ENCODE results near the gene MESP2. TPM values are rescaled to one million over a fixed set of nuclear protein-coding genes. Genes with fewer than 3 reads are reported as not detected.

The MESP2 gene
- total RNA-seq, 1 donor from 2014 or later = 0.29 TPM

DNA sequence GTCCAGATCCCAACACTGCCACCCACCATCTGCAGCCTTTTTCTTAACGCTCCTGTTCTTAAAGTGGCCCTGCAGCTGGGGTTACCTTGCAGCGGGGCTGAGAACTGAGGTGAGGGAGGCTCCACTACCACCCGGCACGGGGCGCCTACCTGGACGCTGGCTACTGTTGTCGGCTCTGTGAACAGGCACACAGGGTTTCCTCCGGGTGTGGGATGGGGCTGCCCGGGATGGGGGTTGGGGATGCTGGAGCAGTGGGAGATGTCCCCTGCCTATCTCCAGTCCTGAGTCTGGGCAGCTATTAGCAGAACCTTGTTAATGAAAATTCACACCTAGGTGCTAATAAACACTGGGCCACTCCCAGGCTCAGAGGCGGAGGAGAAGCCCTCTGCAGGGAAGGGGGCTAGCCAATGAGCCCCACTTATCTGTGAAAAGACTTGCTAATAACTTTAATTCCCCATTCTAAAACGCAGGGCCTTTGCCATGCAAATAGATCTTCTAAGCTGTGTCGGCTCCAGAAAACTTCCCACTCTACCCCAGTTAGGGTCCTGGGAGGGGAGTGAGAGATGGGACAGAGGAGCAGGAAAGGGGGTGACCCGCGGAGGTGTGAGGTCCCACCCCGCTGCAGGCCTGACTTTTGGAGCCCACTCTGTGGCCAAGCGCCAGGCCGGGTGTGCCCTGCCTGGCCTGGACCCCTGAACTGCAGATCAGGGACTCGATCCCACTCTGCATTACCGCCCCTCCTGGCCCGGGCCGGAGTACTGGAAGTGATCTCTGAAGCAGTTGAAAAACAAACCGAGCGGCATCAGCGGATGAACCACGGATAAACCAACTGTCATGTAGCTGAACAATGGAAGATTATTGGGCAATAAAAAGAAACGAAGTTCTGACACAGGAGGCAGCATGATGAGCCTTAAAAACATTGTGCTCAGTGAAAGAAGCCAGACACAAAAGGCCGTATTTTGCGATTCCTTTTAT is 28.1 kb upstream of the MESP2 start:
- no peak for DNase-seq (ENCODE audit: low read depth)
- no peak overlapping the region for H3K4me3 ChIP-seq (ENCODE audit: low read depth, low read length)
- peaks cover 12% of the 10 kb centered on the region for H3K27me3 ChIP-seq (ENCODE audit: control insufficient read depth, insufficient read depth, low read length)
- H3K36me3 ChIP-seq (ENCODE audit: control insufficient read depth, insufficient read depth, low read length) = no peaks in the 10 kb centered on the region
- TF ChIP-seq, protein P1, sequence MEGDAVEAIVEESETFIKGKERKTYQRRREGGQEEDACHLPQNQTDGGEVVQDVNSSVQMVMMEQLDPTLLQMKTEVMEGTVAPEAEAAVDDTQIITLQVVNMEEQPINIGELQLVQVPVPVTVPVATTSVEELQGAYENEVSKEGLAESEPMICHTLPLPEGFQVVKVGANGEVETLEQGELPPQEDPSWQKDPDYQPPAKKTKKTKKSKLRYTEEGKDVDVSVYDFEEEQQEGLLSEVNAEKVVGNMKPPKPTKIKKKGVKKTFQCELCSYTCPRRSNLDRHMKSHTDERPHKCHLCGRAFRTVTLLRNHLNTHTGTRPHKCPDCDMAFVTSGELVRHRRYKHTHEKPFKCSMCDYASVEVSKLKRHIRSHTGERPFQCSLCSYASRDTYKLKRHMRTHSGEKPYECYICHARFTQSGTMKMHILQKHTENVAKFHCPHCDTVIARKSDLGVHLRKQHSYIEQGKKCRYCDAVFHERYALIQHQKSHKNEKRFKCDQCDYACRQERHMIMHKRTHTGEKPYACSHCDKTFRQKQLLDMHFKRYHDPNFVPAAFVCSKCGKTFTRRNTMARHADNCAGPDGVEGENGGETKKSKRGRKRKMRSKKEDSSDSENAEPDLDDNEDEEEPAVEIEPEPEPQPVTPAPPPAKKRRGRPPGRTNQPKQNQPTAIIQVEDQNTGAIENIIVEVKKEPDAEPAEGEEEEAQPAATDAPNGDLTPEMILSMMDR (IDR thresholded peaks at IDR 0.05; ENCODE audit: insufficient read depth, low read length, poor library complexity, severe bottlenecking) = no peak

DNA sequence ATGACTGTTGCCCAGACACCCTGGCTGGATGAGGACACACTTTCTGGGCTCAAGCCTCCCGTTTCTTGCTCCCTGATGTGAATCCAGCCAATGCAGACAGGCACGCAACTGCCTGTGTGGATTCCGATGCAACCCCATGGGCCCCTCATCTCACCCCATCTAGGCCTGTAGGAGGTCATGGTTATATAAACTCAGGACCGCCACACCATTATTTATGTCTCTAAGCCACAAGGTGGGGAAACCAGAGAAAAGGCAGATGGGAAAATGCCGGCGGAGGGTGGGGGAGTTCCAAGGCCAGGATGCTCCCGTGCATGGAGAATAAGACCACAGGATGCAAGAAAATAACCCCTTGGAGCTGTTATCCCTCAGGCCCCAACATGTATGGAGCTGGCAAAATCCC is 27.1 kb upstream of the MESP2 start:
- Histone ChIP-seq H3K27me3 (ENCODE audit: control insufficient read depth, insufficient read depth, low read length) (peaks cover 12% of the 10 kb centered on the region), H3K4me3 (ENCODE audit: low read depth, low read length) (no peak overlapping the region), H3K36me3 (ENCODE audit: control insufficient read depth, insufficient read depth, low read length) (no peaks in the 10 kb centered on the region)
- DNase-seq (ENCODE audit: low read depth) = no peak
- TF ChIP-seq, protein P1 (IDR thresholded peaks at IDR 0.05; ENCODE audit: insufficient read depth, low read length, poor library complexity, severe bottlenecking) = no peak

DNA sequence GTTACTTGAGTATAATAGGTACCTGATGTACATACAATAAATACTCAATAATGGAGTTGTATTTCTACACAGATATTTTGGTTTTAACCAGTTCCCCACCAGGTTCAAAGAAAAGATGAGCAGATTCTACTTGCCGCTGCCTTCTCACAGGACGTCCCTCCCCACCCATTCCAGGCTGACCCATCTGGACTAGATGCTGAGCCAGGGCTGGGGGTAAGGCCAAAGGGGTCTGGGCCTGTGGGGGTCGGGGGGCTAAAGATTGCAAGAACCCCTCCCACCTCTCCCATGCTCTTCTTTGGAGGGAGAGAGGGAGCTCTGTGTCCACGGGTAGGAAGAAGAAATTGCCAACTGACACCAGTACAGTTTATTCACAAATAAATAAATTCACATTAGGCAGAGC is 26.6 kb upstream of the MESP2 start:
- H3K36me3 ChIP-seq (ENCODE audit: control insufficient read depth, insufficient read depth, low read length) = no peaks in the 10 kb centered on the region
- TF ChIP-seq, protein P1 (IDR thresholded peaks at IDR 0.05; ENCODE audit: insufficient read depth, low read length, poor library complexity, severe bottlenecking) = no peak
- H3K4me3 ChIP-seq (ENCODE audit: low read depth, low read length) = no peak overlapping the region
- H3K27me3 ChIP-seq (ENCODE audit: control insufficient read depth, insufficient read depth, low read length) = peaks cover 12% of the 10 kb centered on the region
- no peak for DNase-seq (ENCODE audit: low read depth)

DNA sequence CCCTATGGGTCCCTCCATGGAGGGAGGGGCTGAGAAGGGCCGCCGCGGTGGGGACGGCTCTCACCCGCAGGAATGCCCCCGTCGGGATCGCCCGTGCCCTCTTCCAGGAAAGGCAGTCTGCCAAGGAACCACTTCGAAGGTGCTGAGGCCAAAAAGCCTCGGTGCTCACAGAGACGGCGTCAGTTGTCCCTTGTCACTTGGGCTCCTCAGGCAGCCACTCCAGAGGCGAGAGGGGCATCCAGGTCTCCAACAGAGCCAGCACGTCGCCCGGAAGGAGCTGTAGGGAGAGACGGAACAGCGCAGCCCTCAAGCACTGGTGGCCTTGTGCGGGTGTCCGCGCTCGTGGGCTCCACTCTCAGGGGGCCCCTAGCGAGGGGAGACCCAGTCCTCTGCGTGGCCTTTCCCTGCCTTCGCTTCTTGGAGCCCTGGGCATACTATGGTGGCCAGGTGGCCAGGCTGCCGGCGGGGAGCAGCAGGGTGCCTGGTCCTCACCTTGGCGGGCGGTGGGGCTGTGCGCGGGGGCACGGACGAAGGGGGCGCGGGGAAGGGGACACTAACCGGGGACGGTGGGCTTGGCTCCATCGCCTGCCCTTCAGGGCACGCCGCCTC is 26.1 kb upstream of the MESP2 start:
- Histone ChIP-seq H3K36me3 (ENCODE audit: control insufficient read depth, insufficient read depth, low read length) (no peaks in the 10 kb centered on the region), H3K4me3 (ENCODE audit: low read depth, low read length) (peak overlapping the region; percentile 52), H3K27me3 (ENCODE audit: control insufficient read depth, insufficient read depth, low read length) (peaks cover 12% of the 10 kb centered on the region)
- TF ChIP-seq, protein P1 (IDR thresholded peaks at IDR 0.05; ENCODE audit: insufficient read depth, low read length, poor library complexity, severe bottlenecking) = no peak
- DNase-seq (ENCODE audit: low read depth) = no peak

DNA sequence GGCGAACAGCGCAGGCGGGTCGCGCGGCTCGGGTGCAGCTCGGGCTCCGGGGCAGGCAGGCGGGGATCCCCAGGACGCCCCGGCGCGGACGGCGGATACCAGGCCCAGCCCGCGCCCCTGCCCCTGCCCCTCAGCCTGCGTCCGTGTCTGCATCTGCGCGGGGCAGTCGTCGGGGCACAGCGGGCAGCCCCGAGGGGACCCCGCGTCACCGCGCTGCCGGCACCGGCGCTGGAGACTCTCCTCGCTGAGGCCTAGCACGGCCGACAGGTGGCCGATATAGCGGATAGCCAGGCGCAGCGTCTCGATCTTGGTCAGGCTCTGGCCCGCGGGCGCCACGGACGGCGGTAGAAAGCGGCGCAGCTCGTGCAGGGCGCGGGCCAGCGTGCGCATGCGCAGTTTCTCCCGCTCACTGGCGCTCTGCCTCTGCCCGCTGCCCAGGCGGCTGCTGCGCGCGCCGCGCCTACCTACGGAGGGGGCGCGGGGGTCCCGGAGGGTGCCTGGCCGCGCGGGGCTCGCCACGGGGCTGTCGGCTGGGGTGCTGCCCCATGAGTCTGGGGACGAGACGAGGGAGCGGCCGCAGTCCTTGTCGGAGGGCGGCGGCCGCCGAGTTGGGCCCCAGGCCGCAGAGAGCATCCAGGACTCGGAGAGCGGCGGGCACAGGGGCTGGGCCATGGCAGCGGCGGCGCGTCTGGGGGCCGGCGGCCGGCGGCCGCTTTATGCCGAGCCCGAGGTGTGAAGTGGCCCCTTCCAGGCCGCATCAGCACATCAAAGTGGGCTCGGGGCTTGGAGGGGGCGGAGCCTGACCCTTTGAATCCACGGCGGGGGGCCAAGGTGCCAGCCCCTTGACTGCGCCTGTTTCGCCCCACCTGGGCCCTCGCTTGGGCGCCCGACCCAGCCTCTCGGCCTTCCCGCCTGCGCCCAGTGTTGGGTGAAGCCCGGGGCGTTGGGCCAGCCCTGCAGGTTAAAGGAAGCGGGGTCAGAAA is 25.3 kb upstream of the MESP2 start, which contains the start of gene MESP1:
TSS of gene MESP1 (minus strand) at position 690 of the 983 bp plus-strand sequence. CDS start at position 672, 18 bp downstream.
- Histone ChIP-seq H3K36me3 (ENCODE audit: control insufficient read depth, insufficient read depth, low read length) (no peaks in the 10 kb centered on the region), H3K27me3 (ENCODE audit: control insufficient read depth, insufficient read depth, low read length) (peaks cover 11% of the 10 kb centered on the region), H3K4me3 (ENCODE audit: low read depth, low read length) (peak within 1 kb of the TSS; percentile 52)
- TF ChIP-seq, protein P1 (IDR thresholded peaks at IDR 0.05; ENCODE audit: insufficient read depth, low read length, poor library complexity, severe bottlenecking) = peak; percentile 70
- peak; percentile 52 for DNase-seq (ENCODE audit: low read depth)

Data from kidney epithelial cell (primary cell).